Mucosa of stomach (tissue), 1 donor: ENCODE measurements around the gene SERPINB2.

ENCODE experiments used
- H3K27me3 ChIP-seq: one replicate; pipeline ENCODE4 v1.7.0; 2013; ENCODE audit warnings: mild to moderate bottlenecking, low read length; ENCODE audit not compliant: control insufficient read depth, insufficient read depth
- H3K36me3 ChIP-seq: one replicate; pipeline ENCODE4 v1.7.0; 2013; ENCODE audit warnings: low read length; ENCODE audit not compliant: control insufficient read depth, insufficient read depth
- H3K4me1 ChIP-seq: one replicate; pipeline ENCODE4 v1.7.0; 2013; ENCODE audit warnings: mild to moderate bottlenecking, low read length; ENCODE audit not compliant: control insufficient read depth, insufficient read depth
- H3K4me3 ChIP-seq: one replicate; pipeline ENCODE4 v1.7.0; 2013; ENCODE audit warnings: low read length
- H3K9ac ChIP-seq: one replicate; pipeline ENCODE4 v1.7.0; 2013; ENCODE audit warnings: mild to moderate bottlenecking, low read length, moderate library complexity
- H3K9me3 ChIP-seq: one replicate; pipeline ENCODE4 v1.7.0; 2013; ENCODE audit warnings: mild to moderate bottlenecking, low read length, moderate library complexity; ENCODE audit not compliant: control insufficient read depth
- donor health status: Pancreatic carcinoma.

The SERPINB2 gene

GRCh38 chr18:63869851-63870250, 17.7 kb upstream of the SERPINB2 start:
- Histone ChIP-seq H3K4me1 (no peaks in the 10 kb centered on the region), H3K36me3 (no peaks in the 10 kb centered on the region), H3K27me3 (no peaks in the 10 kb centered on the region), H3K9ac (no peak overlapping the region), H3K9me3 (no peaks in the 10 kb centered on the region), H3K4me3 (no peak overlapping the region)

GRCh38 chr18:63871836-63872235, 15.7 kb upstream of the SERPINB2 start:
- Histone ChIP-seq H3K4me3 (no peak overlapping the region), H3K9me3 (no peaks in the 10 kb centered on the region), H3K4me1 (no peaks in the 10 kb centered on the region), H3K27me3 (no peaks in the 10 kb centered on the region), H3K36me3 (no peaks in the 10 kb centered on the region), H3K9ac (no peak overlapping the region)

GRCh38 chr18:63872586-63872985, 14.9 kb upstream of the SERPINB2 start:
- H3K4me3 ChIP-seq = no peak overlapping the region
- peaks cover 4% of the 10 kb centered on the region for H3K4me1 ChIP-seq
- no peaks in the 10 kb centered on the region for H3K27me3 ChIP-seq
- no peaks in the 10 kb centered on the region for H3K36me3 ChIP-seq
- H3K9ac ChIP-seq = no peak overlapping the region
- H3K9me3 ChIP-seq = no peaks in the 10 kb centered on the region

- no peaks in the 10 kb centered on the region for H3K9me3 ChIP-seq
- peaks cover 11% of the 10 kb centered on the region for H3K4me1 ChIP-seq
Observed at GRCh38 chr18:63878343-63878742, 9.2 kb upstream of the SERPINB2 start.

GRCh38 chr18:63878925-63879324, 8.6 kb upstream of the SERPINB2 start:
- Histone ChIP-seq H3K4me1 (peaks cover 11% of the 10 kb centered on the region), H3K36me3 (no peaks in the 10 kb centered on the region), H3K9ac (no peak overlapping the region), H3K27me3 (no peaks in the 10 kb centered on the region), H3K4me3 (no peak overlapping the region), H3K9me3 (no peaks in the 10 kb centered on the region)

More at GRCh38 chr18:63878343-63878742, 9.2 kb upstream of the SERPINB2 start:
- Histone ChIP-seq H3K27me3 (no peaks in the 10 kb centered on the region), H3K9ac (no peak overlapping the region), H3K4me3 (no peak overlapping the region), H3K36me3 (no peaks in the 10 kb centered on the region)

- H3K4me3 ChIP-seq = no peak overlapping the region
- H3K27me3 ChIP-seq = no peaks in the 10 kb centered on the region
- H3K9ac ChIP-seq = no peak overlapping the region
- H3K4me1 ChIP-seq = peaks cover 11% of the 10 kb centered on the region
- H3K9me3 ChIP-seq = no peaks in the 10 kb centered on the region
- no peaks in the 10 kb centered on the region for H3K36me3 ChIP-seq
Observed at GRCh38 chr18:63879709-63880108, 7.8 kb upstream of the SERPINB2 start.

GRCh38 chr18:63881851-63882250, 5.7 kb upstream of the SERPINB2 start:
- no peak overlapping the region for H3K4me3 ChIP-seq
- no peaks in the 10 kb centered on the region for H3K9me3 ChIP-seq
- peaks cover 11% of the 10 kb centered on the region for H3K4me1 ChIP-seq
- H3K27me3 ChIP-seq = no peaks in the 10 kb centered on the region
- no peaks in the 10 kb centered on the region for H3K36me3 ChIP-seq
- H3K9ac ChIP-seq = no peak overlapping the region

GRCh38 chr18:63882333-63883141, 5.0 kb upstream of the SERPINB2 start:
- H3K9me3 ChIP-seq = no peaks in the 10 kb centered on the region
- H3K4me1 ChIP-seq = peaks cover 8% of the 10 kb centered on the region
- H3K27me3 ChIP-seq = no peaks in the 10 kb centered on the region
- H3K4me3 ChIP-seq = no peak overlapping the region
- H3K9ac ChIP-seq = no peak overlapping the region
- no peaks in the 10 kb centered on the region for H3K36me3 ChIP-seq

GRCh38 chr18:63883617-63884016, 3.9 kb upstream of the SERPINB2 start:
- H3K27me3 ChIP-seq = no peaks in the 10 kb centered on the region
- no peaks in the 10 kb centered on the region for H3K9me3 ChIP-seq
- H3K4me3 ChIP-seq = no peak overlapping the region
- H3K36me3 ChIP-seq = no peaks in the 10 kb centered on the region
- no peak overlapping the region for H3K9ac ChIP-seq
- H3K4me1 ChIP-seq = peaks cover 12% of the 10 kb centered on the region

- Histone ChIP-seq H3K9ac (no peak overlapping the region), H3K27me3 (no peaks in the 10 kb centered on the region), H3K9me3 (no peaks in the 10 kb centered on the region), H3K4me3 (no peak overlapping the region), H3K4me1 (peaks cover 6% of the 10 kb centered on the region), H3K36me3 (no peaks in the 10 kb centered on the region)
Observed at GRCh38 chr18:63888470-63889190, 1.1 kb downstream of the SERPINB2 start.

GRCh38 chr18:63889626-63890025, 2.1 kb downstream of the SERPINB2 start:
- Histone ChIP-seq H3K4me3 (no peak overlapping the region), H3K9ac (no peak overlapping the region), H3K9me3 (no peaks in the 10 kb centered on the region), H3K4me1 (peaks cover 6% of the 10 kb centered on the region), H3K36me3 (no peaks in the 10 kb centered on the region), H3K27me3 (no peaks in the 10 kb centered on the region)

- H3K27me3 ChIP-seq = no peaks in the 10 kb centered on the region
- no peak overlapping the region for H3K4me3 ChIP-seq
- H3K4me1 ChIP-seq = peaks cover 6% of the 10 kb centered on the region
- no peaks in the 10 kb centered on the region for H3K36me3 ChIP-seq
- no peak overlapping the region for H3K9ac ChIP-seq
- no peaks in the 10 kb centered on the region for H3K9me3 ChIP-seq
Observed at GRCh38 chr18:63890237-63890949, 2.9 kb downstream of the SERPINB2 start.
